OCI-LY7 (cell line): ENCODE results near the gene POLR1A. TPM values are rescaled to one million over a fixed set of nuclear protein-coding genes. Genes with fewer than 3 reads are reported as not detected.

Experiments used
- BruUV-seq: library from RNA; stranded (reverse); fragments of 400-500 nt; replicated peaks from 2 replicates; lab custom pipeline; 2021; lab: Mats Ljungman, UMichigan
- CTCF ChIA-PET: fragments of 300-600 bp; sonication (Branson Sonifier 250); formaldehyde crosslinking; loops from one replicate; lab custom pipeline; 2022; ENCODE audit warnings: antibody characterized with exemption; ENCODE audit not compliant: unreplicated experiment; lab: Charles Lee
- POLR2A ChIA-PET: fragments of 300-600 bp; sonication (Branson Sonifier 250); formaldehyde crosslinking; loops from one replicate; lab custom pipeline; 2022; ENCODE audit warnings: antibody characterized with exemption; lab: Charles Lee
- DNase-seq: peaks from one replicate; pipeline ENCODE4 v3.0.0-alpha.2; 2015; ENCODE audit warnings: low spot score
- H2AFZ ChIP-seq: fragments of 200-600 bp; sonication (generic), shearing (Covaris generic); 2 replicates; pipeline ENCODE4 v1.6.1; 2014; ENCODE audit warnings: mild to moderate bottlenecking, antibody characterized with exemption, low read length, moderate library complexity
- H3K27ac ChIP-seq: fragments of 200-600 bp; sonication (generic); 2 replicates; pipeline ENCODE4 v1.5.1; 2014; ENCODE audit warnings: mixed run types, low read depth, mild to moderate bottlenecking, moderate library complexity, low read length, inconsistent platforms; ENCODE audit not compliant: poor library complexity, severe bottlenecking
- H3K36me3 ChIP-seq: fragments of 200-600 bp; sonication (generic); 2 replicates; pipeline ENCODE4 v1.6.1; 2014; ENCODE audit warnings: mild to moderate bottlenecking, antibody characterized with exemption, low read length, moderate library complexity, mixed read lengths; ENCODE audit not compliant: insufficient read depth
- H3K4me1 ChIP-seq: fragments of 200-600 bp; sonication (generic); 2 replicates; pipeline ENCODE4 v1.5.1; 2014; ENCODE audit warnings: mild to moderate bottlenecking, low read length; ENCODE audit not compliant: insufficient read depth, poor library complexity, severe bottlenecking
- H3K4me2 ChIP-seq: fragments of 200-600 bp; sonication (generic); 2 replicates; pipeline ENCODE4 v1.6.1; 2014; ENCODE audit warnings: mild to moderate bottlenecking, low read length
- H3K4me3 ChIP-seq: fragments of 200-600 bp; sonication (generic); 2 replicates; pipeline ENCODE4 v1.5.1; 2014; ENCODE audit warnings: mild to moderate bottlenecking, low read depth, low read length; ENCODE audit not compliant: poor library complexity, severe bottlenecking
- H3K79me2 ChIP-seq: fragments of 200-600 bp; sonication (generic); 2 replicates; pipeline ENCODE4 v1.6.1; 2016; ENCODE audit warnings: low read depth, mild to moderate bottlenecking, low read length, moderate library complexity, mixed read lengths; ENCODE audit not compliant: insufficient read depth
- H3K9me2 ChIP-seq: fragments of 200-600 bp; sonication (generic); 2 replicates; pipeline ENCODE4 v1.6.1; 2016; ENCODE audit warnings: mild to moderate bottlenecking, low read length, mixed read lengths; ENCODE audit not compliant: insufficient read depth
- H3K9me3 ChIP-seq: fragments of 200-600 bp; sonication (generic); 2 replicates; pipeline ENCODE4 v1.6.1; 2014; ENCODE audit warnings: mild to moderate bottlenecking, mixed run types, low read length, mixed read lengths
- H4K20me1 ChIP-seq: fragments of 200-600 bp; sonication (generic); 2 replicates; pipeline ENCODE4 v1.6.1; 2014; ENCODE audit warnings: mild to moderate bottlenecking, antibody characterized with exemption, low read length, moderate library complexity, mixed read lengths; ENCODE audit not compliant: insufficient read depth
- CTCF ChIP-seq: fragments of 200-600 bp; sonication (generic); conservative IDR thresholded peaks from 2 replicates; pipeline ENCODE4 v1.5.1; 2014; ENCODE audit warnings: mild to moderate bottlenecking, antibody characterized with exemption, low read length, moderate library complexity, mixed read lengths
- EZH2phosphoT487 ChIP-seq: fragments of 200-600 bp; sonication (generic); IDR thresholded peaks from 2 replicates; pipeline ENCODE4 v1.6.1; 2018; ENCODE audit warnings: low read depth, borderline replicate concordance, mild to moderate bottlenecking, mixed run types, antibody characterized with exemption, low read length, moderate library complexity, mixed read lengths
- intact Hi-C: fragments of 100-400 bp; cut with micrococcal nuclease; formaldehyde crosslinking; loops from one replicate; pipeline ENCODE4 v1.10.0; 2022; ENCODE audit not compliant: unreplicated experiment
- total RNA-seq, 2 experiments: library from RNA; depleted of rRNA in 1 of 2; stranded (reverse); fragments of >200 nt in 1 of 2; shearing (Covaris generic) in 1 of 2; gene quantifications; 2 replicates each; pipeline ENCODE4 v1.2.3, GENCODE V29; 2014 to 2022

Gene POLR1A
- total RNA-seq, 2 experiments from 2014 or later, result 17.5 to 53.3 TPM

- no peaks in the 10 kb centered on the region for H3K79me2 ChIP-seq
- peaks cover 8% of the 10 kb centered on the region for H3K4me1 ChIP-seq
- intact Hi-C loops, result no loop called here
- no peaks in the 10 kb centered on the region for H4K20me1 ChIP-seq
- peaks cover 7% of the 10 kb centered on the region; the same call in 1 of the 2 replicates for H3K9me3 ChIP-seq
- H3K4me3 ChIP-seq, result no peak overlapping the region
- ChIA-PET POLR2A (no interaction called here), CTCF (interaction anchor here (0.6 kb wide), 1 partner anchor 44 kb away, joined by 3 read pairs; no protein-coding TSS in a partner anchor)
- H3K36me3 ChIP-seq, result no peaks in the 10 kb centered on the region
- H3K27ac ChIP-seq, result no peak overlapping the region
- H3K4me2 ChIP-seq, result no peak overlapping the region
- no peak for TF ChIP-seq EZH2phosphoT487
- no peak for TF ChIP-seq CTCF
- H3K9me2 ChIP-seq, result no peaks in the 10 kb centered on the region
- no peak for DNase-seq
- BruUV-seq, result no TSS peak
- H2AFZ ChIP-seq, result no peak overlapping the region
Observed at GRCh38 chr2:85976106-85976920, 129.4 kb downstream of the POLR1A start.

- no TSS peak for BruUV-seq
- POLR2A ChIA-PET, result no interaction called here
- intact Hi-C loops, result no loop called here
Observed at GRCh38 chr2:85975581-85975980, 130.1 kb downstream of the POLR1A start.

More at GRCh38 chr2:85975581-85975980, 130.1 kb downstream of the POLR1A start:
- Histone ChIP-seq H3K27ac (no peak overlapping the region), H3K36me3 (no peaks in the 10 kb centered on the region), H3K79me2 (no peaks in the 10 kb centered on the region), H3K9me2 (no peaks in the 10 kb centered on the region), H3K4me1 (peaks cover 8% of the 10 kb centered on the region), H2AFZ (no peak overlapping the region), H3K9me3 (peaks cover 7% of the 10 kb centered on the region; the same call in 1 of the 2 replicates), H4K20me1 (no peaks in the 10 kb centered on the region), H3K4me3 (no peak overlapping the region), H3K4me2 (no peak overlapping the region)
- no peak for DNase-seq
- no peak for TF ChIP-seq EZH2phosphoT487
- TF ChIP-seq CTCF, result no peak
- CTCF ChIA-PET, result no interaction called here
